SK-N-SH (cell line): ENCODE data around the gene SLIT1. TPM values are rescaled to one million over a fixed set of nuclear protein-coding genes. Genes with fewer than 3 reads are reported as not detected.

Source experiments
- CTCF ChIA-PET: fragments of 300-600, 350-600 bp; formaldehyde crosslinking; extraction: SDS; loops from one replicate; lab custom pipeline; 2021; lab: Yijun Ruan, JAX
- POLR2A ChIA-PET: fragments of 350-600 bp; sonication (Branson Sonifier 250); formaldehyde crosslinking; extraction: SDS; loops from one replicate; lab custom pipeline; 2020; ENCODE audit warnings: antibody characterized with exemption, inconsistent platforms; lab: Yijun Ruan, JAX
- DNase-seq: peaks from one replicate; pipeline ENCODE4 v3.0.0; 2012
- H2AFZ ChIP-seq: fragments of 200-600 bp; sonication (generic); 2 replicates; pipeline ENCODE4 v1.8.1; 2016; ENCODE audit warnings: antibody characterized with exemption, mild to moderate bottlenecking, low read depth
- H3F3A ChIP-seq: fragments of 200-600 bp; sonication (generic); replicated peaks from 2 replicates; pipeline ENCODE3; 2016; ENCODE audit warnings: antibody characterized with exemption, mild to moderate bottlenecking; ENCODE audit not compliant: insufficient read depth
- H3K27ac ChIP-seq, 2 experiments: fragments of 200-500 bp in 1 of 2; fragments of 200-600 bp in 1 of 2; sonication (Bioruptor generic) in 1 of 2; sonication (generic), shearing (Covaris generic) in 1 of 2; 2 replicates each; pipeline versions ENCODE4 v1.5.1 to v1.6.1; 2014 to 2016; ENCODE audit warnings: low read depth in 2 of 2, inconsistent platforms in 1 of 2, low read length in 1 of 2, mild to moderate bottlenecking in 1 of 2, mixed read lengths in 1 of 2
- H3K27me3 ChIP-seq: fragments of 200-600 bp; sonication (generic), shearing (Covaris generic); 2 replicates; pipeline ENCODE4 v1.6.1; 2016; ENCODE audit warnings: mixed run types; ENCODE audit not compliant: insufficient read depth
- H3K36me3 ChIP-seq, 2 experiments: fragments of 200-500 bp in 1 of 2; fragments of 200-600 bp in 1 of 2; sonication (Bioruptor generic) in 1 of 2; sonication (generic) in 1 of 2; replicated peaks in 1 of 2; 2 replicates each; pipeline versions ENCODE3 to v1.5.1; 2014 to 2016; ENCODE audit warnings: low read length in 1 of 2, mild to moderate bottlenecking in 1 of 2; ENCODE audit not compliant: insufficient read depth in 2 of 2, control insufficient read depth in 1 of 2
- H3K4me1 ChIP-seq, 2 experiments: fragments of 200-500 bp in 1 of 2; fragments of 200-600 bp in 1 of 2; sonication (Bioruptor generic) in 1 of 2; sonication (generic), shearing (Covaris generic) in 1 of 2; 2 replicates each; pipeline versions ENCODE4 v1.5.1 to v1.6.1; 2014 to 2016; ENCODE audit warnings: low read depth in 1 of 2, low read length in 1 of 2, mixed run types in 1 of 2; ENCODE audit not compliant: insufficient read depth in 2 of 2, control insufficient read depth in 1 of 2
- H3K4me2 ChIP-seq: fragments of 200-600 bp; sonication (generic), shearing (Covaris generic); 2 replicates; pipeline ENCODE4 v1.6.1; 2017; ENCODE audit warnings: mixed run types
- H3K4me3 ChIP-seq, 2 experiments: fragments of 200-500 bp in 1 of 2; fragments of 200-600 bp in 1 of 2; sonication (Bioruptor generic) in 1 of 2; sonication (generic), shearing (Covaris generic) in 1 of 2; 2 replicates each; pipeline versions ENCODE4 v1.5.1 to v1.8.1; 2014 to 2016; ENCODE audit warnings: low read depth in 2 of 2, inconsistent platforms in 1 of 2, low read length in 1 of 2, mild to moderate bottlenecking in 1 of 2, mixed read lengths in 1 of 2, moderate library complexity in 1 of 2
- H3K79me2 ChIP-seq: fragments of 200-600 bp; sonication (generic); 2 replicates; pipeline ENCODE4 v1.8.1; 2017; ENCODE audit warnings: mild to moderate bottlenecking; ENCODE audit not compliant: insufficient read depth
- H3K9ac ChIP-seq: fragments of 200-600 bp; sonication (generic); 2 replicates; pipeline ENCODE4 v1.6.1; 2017; ENCODE audit warnings: mixed run types
- H3K9me2 ChIP-seq: fragments of 200-600 bp; sonication (generic); 2 replicates; pipeline ENCODE4 v1.6.1; 2017; ENCODE audit warnings: mixed run types
- H3K9me3 ChIP-seq: fragments of 200-600 bp; sonication (generic); 2 replicates; pipeline ENCODE4 v1.6.1; 2017; ENCODE audit warnings: mixed run types, mild to moderate bottlenecking, moderate library complexity
- H4K20me1 ChIP-seq: fragments of 200-600 bp; sonication (generic); 2 replicates; pipeline ENCODE4 v1.6.1; 2017; ENCODE audit warnings: mild to moderate bottlenecking, mixed run types; ENCODE audit not compliant: insufficient read depth
- ELF1 ChIP-seq: IDR thresholded peaks from 2 replicates; pipeline ENCODE4 v1.4.0; 2012
- EP300 ChIP-seq, 2 experiments: IDR thresholded peaks; 2 replicates each; pipeline versions ENCODE4 v1.4.0 to v1.6.1; 2012; ENCODE audit warnings: borderline replicate concordance in 1 of 2, low read depth in 1 of 2, low read length in 1 of 2
- EZH2phosphoT487 ChIP-seq: fragments of 200-600 bp; sonication (generic); IDR thresholded peaks from 2 replicates; pipeline ENCODE4 v1.6.1; 2017; ENCODE audit warnings: low read depth, mixed run types, mild to moderate bottlenecking, antibody characterized with exemption, moderate library complexity, borderline replicate concordance
- FOSL2 ChIP-seq: IDR thresholded peaks from 2 replicates; pipeline ENCODE4 v1.4.0; 2012; ENCODE audit warnings: low read depth, mild to moderate bottlenecking, moderate library complexity, borderline replicate concordance
- FOXJ3 ChIP-seq: sonication (generic); formaldehyde crosslinking; IDR thresholded peaks from 2 replicates; pipeline ENCODE4 v1.5.1; 2020; ENCODE audit warnings: mild to moderate bottlenecking, missing genetic modification reagents
- GABPA ChIP-seq: IDR thresholded peaks from 2 replicates; pipeline ENCODE4 v1.4.0; 2012; ENCODE audit warnings: low read depth, mild to moderate bottlenecking
- GATA2 ChIP-seq: sonication (generic); formaldehyde crosslinking; IDR thresholded peaks from 2 replicates; pipeline ENCODE4 v1.5.0; 2020; ENCODE audit warnings: mild to moderate bottlenecking, missing genetic modification reagents
- JUND ChIP-seq: IDR thresholded peaks from 2 replicates; pipeline ENCODE4 v1.4.0; 2012
- MXI1 ChIP-seq: IDR thresholded peaks from 2 replicates; pipeline ENCODE4 v1.6.1; 2012; ENCODE audit warnings: mild to moderate bottlenecking, low read depth, low read length, improper control_type of control experiment
- PBX3 ChIP-seq: IDR thresholded peaks from 2 replicates; pipeline ENCODE4; 2012
- POLR2AphosphoS5 ChIP-seq: IDR thresholded peaks from 2 replicates; pipeline ENCODE4 v1.6.1; 2012; ENCODE audit warnings: low read depth, low read length
- RCOR1 ChIP-seq: fragments of 150-350 bp; IDR thresholded peaks from 2 replicates; pipeline ENCODE4 v1.6.1; 2017; ENCODE audit warnings: antibody characterized with exemption, low read length
- RFX5 ChIP-seq: IDR thresholded peaks from 2 replicates; pipeline ENCODE4 v1.6.1; 2012; ENCODE audit warnings: mild to moderate bottlenecking, improper control_type of control experiment, low read length
- RXRA ChIP-seq: IDR thresholded peaks from 2 replicates; pipeline ENCODE4 v1.4.0; 2012; ENCODE audit warnings: low read depth, mild to moderate bottlenecking, borderline replicate concordance
- SIN3A ChIP-seq: IDR thresholded peaks from 2 replicates; pipeline ENCODE4 v1.6.1; 2012; ENCODE audit warnings: low read depth, mild to moderate bottlenecking, low read length, moderate library complexity, borderline replicate concordance
- TAF1 ChIP-seq: IDR thresholded peaks from 2 replicates; pipeline ENCODE4 v1.6.1; 2012; ENCODE audit warnings: low read depth, mild to moderate bottlenecking, low read length, moderate library complexity, borderline replicate concordance
- YY1 ChIP-seq: IDR thresholded peaks from 2 replicates; pipeline ENCODE4 v1.4.0; 2012; ENCODE audit warnings: low read depth, mild to moderate bottlenecking
- WGBS: methylation state at CpG from one replicate; pipeline ENCODE4 v1.1.6; 2017; ENCODE audit warnings: low lambda C conversion rate; 5-methylcytosine and 5-hydroxymethylcytosine counted together
- polyA plus RNA-seq, 3 experiments: library from polyadenylated mRNA; depleted of rRNA; stranded (reverse); fragments of >200 nt; gene quantifications; 2 replicates each; pipeline ENCODE4 v1.2.3, GENCODE V29; 2012
- TF ChIP-seq, protein P1 (sequence below): IDR thresholded peaks from 2 replicates; pipeline ENCODE4 v1.4.0; 2012; ENCODE audit warnings: low read depth, borderline replicate concordance
- TF ChIP-seq, protein P2 (sequence below): fragments of 200-600 bp; sonication (generic); IDR thresholded peaks from 2 replicates; pipeline ENCODE4 v1.6.1; 2017; ENCODE audit warnings: antibody characterized with exemption, mild to moderate bottlenecking, moderate library complexity
- TF ChIP-seq, protein P3 (sequence below): fragments of 150-350 bp; IDR thresholded peaks from 2 replicates; pipeline ENCODE4 v1.6.1; 2017; ENCODE audit warnings: antibody characterized with exemption, low read length, low read depth, borderline replicate concordance

SLIT1 gene
- polyA plus RNA-seq, 1 of the 3 experiments (the other 2 are of a cell fraction), result 0.05 TPM

DNA sequence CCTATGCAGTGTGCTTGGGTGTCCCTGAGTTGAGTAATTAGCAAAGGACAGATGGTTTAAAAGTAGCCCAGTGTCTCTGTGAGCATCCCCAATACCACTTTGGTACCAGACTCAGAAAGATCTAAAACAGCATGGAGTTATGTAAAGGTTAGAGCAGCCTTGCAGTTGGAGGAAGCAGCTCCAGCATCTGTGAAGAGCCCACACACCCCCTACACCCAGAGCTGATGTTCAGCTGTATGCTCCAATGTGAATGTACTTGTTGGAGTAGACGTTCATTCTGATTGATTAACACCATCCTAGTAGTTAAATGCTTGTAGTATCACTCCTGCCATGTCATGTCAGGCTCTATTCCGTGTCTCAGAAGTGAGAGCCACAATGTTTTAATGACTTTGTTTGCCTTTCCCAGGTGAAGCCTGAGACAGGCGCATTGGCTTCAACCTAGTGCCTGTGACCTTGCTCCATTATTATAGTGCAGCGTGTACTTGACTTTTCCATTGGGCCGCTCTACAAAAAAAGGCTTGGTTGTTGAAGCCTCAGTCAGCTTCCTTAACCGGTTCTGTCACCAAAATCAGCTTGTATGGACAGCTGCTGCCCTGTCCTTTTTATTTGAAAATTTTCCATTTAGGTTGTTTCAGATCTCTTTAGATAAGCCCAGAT is 199.4 kb downstream of the SLIT1 start:
- Histone ChIP-seq H3K79me2 (no peaks in the 10 kb centered on the region), H3K36me3 (peaks cover 6 to 14% of the 10 kb centered on the region in 2 experiments), H3K27ac (no peak overlapping the region), H3K9ac (no peak overlapping the region), H3K9me3 (no peaks in the 10 kb centered on the region), H4K20me1 (no peaks in the 10 kb centered on the region), H3K27me3 (no peaks in the 10 kb centered on the region), H3K9me2 (no peaks in the 10 kb centered on the region), H3K4me2 (no peak overlapping the region), H3K4me3 (no peak overlapping the region), H2AFZ (no peak overlapping the region), H3F3A (peaks cover 11% of the 10 kb centered on the region), H3K4me1 (peaks cover 2 to 21% of the 10 kb centered on the region in 2 experiments)
- 92% methylated on average over 6 of the region's 6 CpGs for WGBS
- POLR2A ChIA-PET, result no interaction called here
- CTCF ChIA-PET, result interaction anchor here (1.0 to 1.2 kb wide), 3 partner anchors 11 to 47 kb away, joined by 3 read pairs; no protein-coding TSS in a partner anchor
- no peak for DNase-seq
- TF ChIP-seq GABPA (no peak), PBX3 (no peak), MXI1 (no peak), GATA2 (CRISPR knock-in tag) (no peak), FOXJ3 (CRISPR knock-in tag) (no peak), EZH2phosphoT487 (no peak), RCOR1 (no peak), ELF1 (no peak)
- TF ChIP-seq, protein P1, sequence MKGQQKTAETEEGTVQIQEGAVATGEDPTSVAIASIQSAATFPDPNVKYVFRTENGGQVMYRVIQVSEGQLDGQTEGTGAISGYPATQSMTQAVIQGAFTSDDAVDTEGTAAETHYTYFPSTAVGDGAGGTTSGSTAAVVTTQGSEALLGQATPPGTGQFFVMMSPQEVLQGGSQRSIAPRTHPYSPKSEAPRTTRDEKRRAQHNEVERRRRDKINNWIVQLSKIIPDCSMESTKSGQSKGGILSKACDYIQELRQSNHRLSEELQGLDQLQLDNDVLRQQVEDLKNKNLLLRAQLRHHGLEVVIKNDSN, result no peak

DNA sequence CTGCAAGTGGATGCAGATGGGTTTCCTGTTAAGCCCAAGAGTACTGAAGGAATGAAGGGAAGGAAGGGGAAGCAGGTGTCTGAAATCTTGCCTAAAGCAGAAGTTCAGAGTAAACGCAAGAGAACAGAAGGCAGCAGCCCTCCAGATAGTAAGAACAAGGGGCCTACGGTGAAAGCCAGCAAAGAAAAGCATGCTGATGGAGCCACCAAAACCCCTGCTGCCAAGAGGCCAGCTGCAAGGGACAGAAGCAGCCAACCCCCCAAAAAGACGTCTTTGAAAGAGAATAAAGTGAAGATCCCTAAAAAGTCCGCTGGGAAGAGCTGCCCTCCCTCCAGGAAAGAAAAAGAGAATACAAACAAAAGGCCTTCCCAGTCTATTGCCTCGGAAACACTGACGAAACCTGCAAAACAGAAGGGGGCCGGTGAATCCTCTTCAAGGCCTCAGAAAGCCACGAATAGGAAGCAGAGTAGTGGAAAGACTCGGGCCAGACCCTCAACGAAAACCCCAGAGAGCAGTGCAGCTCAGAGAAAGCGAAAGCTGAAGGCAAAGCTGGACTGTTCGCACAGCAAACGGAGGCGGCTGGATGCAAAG is 201.1 kb downstream of the SLIT1 start:
- WGBS, result 93% methylated on average over 14 of the region's 14 CpGs
- POLR2A ChIA-PET, result no interaction called here
- no peak overlapping the region for H3K4me2 ChIP-seq
- TF ChIP-seq FOXJ3 (CRISPR knock-in tag) (no peak), PBX3 (no peak), EP300 (IDR thresholded peaks at IDR 0.05; ENCODE audit: borderline replicate concordance in 1 of 2, low read depth in 1 of 2, low read length in 1 of 2) (no peak), RFX5 (no peak), POLR2AphosphoS5 (no peak), FOSL2 (no peak), SIN3A (no peak), YY1 (no peak), GABPA (no peak), TAF1 (no peak), JUND (no peak), RXRA (no peak)
- TF ChIP-seq, protein P1, result no peak
- TF ChIP-seq, protein P2, sequence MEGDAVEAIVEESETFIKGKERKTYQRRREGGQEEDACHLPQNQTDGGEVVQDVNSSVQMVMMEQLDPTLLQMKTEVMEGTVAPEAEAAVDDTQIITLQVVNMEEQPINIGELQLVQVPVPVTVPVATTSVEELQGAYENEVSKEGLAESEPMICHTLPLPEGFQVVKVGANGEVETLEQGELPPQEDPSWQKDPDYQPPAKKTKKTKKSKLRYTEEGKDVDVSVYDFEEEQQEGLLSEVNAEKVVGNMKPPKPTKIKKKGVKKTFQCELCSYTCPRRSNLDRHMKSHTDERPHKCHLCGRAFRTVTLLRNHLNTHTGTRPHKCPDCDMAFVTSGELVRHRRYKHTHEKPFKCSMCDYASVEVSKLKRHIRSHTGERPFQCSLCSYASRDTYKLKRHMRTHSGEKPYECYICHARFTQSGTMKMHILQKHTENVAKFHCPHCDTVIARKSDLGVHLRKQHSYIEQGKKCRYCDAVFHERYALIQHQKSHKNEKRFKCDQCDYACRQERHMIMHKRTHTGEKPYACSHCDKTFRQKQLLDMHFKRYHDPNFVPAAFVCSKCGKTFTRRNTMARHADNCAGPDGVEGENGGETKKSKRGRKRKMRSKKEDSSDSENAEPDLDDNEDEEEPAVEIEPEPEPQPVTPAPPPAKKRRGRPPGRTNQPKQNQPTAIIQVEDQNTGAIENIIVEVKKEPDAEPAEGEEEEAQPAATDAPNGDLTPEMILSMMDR, result no peak
- TF ChIP-seq, protein P3, sequence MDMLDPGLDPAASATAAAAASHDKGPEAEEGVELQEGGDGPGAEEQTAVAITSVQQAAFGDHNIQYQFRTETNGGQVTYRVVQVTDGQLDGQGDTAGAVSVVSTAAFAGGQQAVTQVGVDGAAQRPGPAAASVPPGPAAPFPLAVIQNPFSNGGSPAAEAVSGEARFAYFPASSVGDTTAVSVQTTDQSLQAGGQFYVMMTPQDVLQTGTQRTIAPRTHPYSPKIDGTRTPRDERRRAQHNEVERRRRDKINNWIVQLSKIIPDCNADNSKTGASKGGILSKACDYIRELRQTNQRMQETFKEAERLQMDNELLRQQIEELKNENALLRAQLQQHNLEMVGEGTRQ, result no peak

More for the DNA sequence above, 201.1 kb downstream of the SLIT1 start:
- Histone ChIP-seq H3K27ac (no peak overlapping the region), H4K20me1 (no peaks in the 10 kb centered on the region), H3K36me3 (peaks cover 18 to 21% of the 10 kb centered on the region in 2 experiments), H3K9ac (no peak overlapping the region), H2AFZ (no peak overlapping the region), H3K79me2 (no peaks in the 10 kb centered on the region), H3K9me3 (no peaks in the 10 kb centered on the region), H3F3A (no peaks in the 10 kb centered on the region), H3K27me3 (no peaks in the 10 kb centered on the region), H3K4me3 (no peak overlapping the region), H3K4me1 (peaks cover 2 to 13% of the 10 kb centered on the region in 2 experiments; a peak in 3 of 4 replicates), H3K9me2 (no peaks in the 10 kb centered on the region)
- CTCF ChIA-PET, result interaction anchor here (0.8 to 1.5 kb wide), 5 partner anchors 9 to 41 kb away, joined by 3 to 8 read pairs (median 3); no protein-coding TSS in a partner anchor
- DNase-seq, result no peak
